Glomerular endothelial cell (primary cell): ENCODE data around the gene TLN1. TPM values are rescaled to one million over a fixed set of nuclear protein-coding genes. Genes with fewer than 3 reads are reported as not detected.

Experiments
- DNase-seq: peaks from one replicate; pipeline ENCODE4 v3.0.0-alpha.2; 2011; ENCODE audit warnings: low read depth, low spot score; ENCODE audit errors: extremely low read depth
- total RNA-seq: library from RNA; depleted of rRNA; stranded (reverse); fragments of >200 nt; gene quantifications from 2 replicates; pipeline ENCODE4 v1.2.3, GENCODE V29; 2015

The TLN1 gene
- total RNA-seq, 1 donor from 2014 or later: 424 TPM

DNA sequence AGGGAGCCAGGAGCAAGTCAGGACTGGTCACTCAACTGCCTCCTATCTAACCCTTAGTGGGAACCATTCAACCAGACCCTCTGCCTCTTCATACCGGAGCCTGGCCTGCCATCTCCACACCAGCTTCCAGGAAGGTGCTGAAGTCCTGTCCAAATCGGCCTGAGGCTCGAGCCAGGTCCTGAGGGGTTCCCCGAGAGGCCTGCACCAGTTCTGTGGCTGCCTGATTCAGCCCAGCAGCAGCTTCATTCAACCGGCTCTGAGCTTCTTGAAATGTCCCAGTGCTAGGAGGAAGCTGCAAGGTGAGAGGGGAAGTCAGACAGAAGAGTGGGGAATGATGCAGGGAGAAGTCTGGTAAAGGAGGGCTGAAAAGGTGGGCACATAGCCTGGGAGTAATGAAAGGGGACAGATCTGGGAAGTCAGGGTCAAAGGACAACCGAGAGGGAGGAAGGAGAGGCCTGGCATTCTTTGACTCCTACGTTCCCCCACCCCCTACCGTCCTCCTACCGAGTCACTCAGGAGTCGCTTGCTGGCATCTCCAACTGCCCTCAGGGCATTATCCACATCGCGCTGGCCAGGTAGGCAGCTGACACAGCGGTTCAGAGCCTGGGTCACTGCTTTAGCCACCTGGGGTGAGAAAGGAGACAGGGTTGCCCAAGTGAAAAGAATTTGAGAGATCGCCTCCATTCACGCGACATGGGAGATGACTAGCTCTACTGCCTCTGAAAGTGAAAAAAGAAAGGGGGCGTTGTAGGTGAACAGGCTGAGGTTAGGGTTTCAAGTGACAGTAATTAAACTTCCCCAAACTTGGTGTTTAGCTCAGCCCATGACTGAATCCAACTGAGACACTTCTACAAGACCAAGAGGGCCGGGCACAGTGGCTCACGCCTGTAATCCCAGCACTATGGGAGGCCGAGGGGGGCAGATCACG lies 20.2 kb downstream of the TLN1 start:
- no peak for DNase-seq

- no peak for DNase-seq
Measured at GRCh38 chr9:35710818-35711500, 21.0 kb downstream of the TLN1 start.

- DNase-seq: no peak
Measured at GRCh38 chr9:35708146-35708545, 23.8 kb downstream of the TLN1 start.

GRCh38 chr9:35706951-35707350 lies 25.0 kb downstream of the TLN1 start:
- no peak for DNase-seq

DNA sequence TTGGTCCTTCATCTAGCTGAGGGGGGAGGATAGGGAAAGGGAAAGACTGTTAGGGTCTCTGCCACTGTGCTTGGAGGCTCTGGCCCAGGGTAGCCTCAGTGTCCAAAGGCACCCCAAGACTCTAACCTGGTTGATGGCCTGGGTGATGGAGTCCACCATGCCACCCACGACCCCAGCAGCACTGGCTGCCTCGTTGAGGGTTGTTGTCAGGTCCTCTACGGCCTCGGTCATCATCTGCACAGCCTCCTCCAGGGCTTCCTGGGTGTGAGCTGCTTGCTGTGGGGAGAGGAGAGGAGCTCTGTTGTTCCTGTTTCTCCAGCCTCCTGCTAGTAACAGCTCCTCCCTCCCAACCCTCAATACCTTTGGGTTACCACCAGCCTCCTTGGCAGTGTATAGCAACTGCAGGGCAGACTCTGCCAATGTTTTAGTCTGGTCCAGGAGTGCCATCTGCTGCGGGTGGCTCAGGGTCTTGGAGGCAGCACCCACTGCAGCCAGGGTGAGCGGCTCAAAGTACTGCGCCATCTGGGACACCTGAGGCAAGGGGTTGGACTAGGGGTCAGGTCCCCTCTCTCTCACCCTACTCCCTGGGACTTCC lies 26.1 kb downstream of the TLN1 start:
- no peak for DNase-seq

DNA sequence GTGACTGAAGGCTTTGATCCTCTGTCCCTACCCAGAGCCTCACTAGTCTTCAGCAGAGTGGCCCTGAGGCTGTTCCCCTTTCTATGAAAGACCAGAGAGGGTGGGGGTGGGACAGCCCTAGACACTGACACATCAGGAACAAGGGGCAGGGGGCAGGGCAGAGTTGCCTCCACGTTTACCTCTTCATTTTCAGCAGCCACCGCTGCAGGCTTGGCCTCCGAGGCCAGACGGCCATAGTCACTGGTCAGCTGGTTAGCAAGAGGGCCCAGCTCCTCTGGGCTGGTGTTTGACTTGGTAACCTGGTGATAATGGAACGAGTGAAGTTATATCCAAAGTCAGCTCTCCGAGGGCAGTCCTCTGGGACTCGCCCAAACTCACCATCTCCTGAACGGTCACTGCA lies 26.6 kb downstream of the TLN1 start:
- no peak for DNase-seq

GRCh38 chr9:35703906-35704672 lies 27.9 kb downstream of the TLN1 start:
- no peak for DNase-seq

DNA sequence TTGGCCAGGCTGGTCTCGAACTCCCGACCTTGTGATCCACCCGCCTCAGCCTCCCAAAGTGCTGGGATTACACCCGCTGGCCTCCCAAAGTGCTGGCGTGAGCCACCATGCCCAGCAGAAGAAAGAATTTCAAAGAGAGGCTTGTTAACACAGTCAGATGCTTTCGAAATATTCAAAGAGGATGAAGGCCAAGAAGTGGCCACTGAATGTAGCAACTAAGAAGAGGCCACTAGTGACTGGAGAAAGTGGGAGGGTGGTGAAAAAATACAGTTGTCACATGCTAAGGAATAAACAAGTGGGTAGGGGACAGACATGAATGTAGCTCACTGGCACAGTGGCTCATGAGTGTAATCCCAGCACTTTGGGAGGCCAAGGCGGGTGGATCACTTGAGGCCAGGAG lies 29.3 kb downstream of the TLN1 start:
- DNase-seq: no peak

DNA sequence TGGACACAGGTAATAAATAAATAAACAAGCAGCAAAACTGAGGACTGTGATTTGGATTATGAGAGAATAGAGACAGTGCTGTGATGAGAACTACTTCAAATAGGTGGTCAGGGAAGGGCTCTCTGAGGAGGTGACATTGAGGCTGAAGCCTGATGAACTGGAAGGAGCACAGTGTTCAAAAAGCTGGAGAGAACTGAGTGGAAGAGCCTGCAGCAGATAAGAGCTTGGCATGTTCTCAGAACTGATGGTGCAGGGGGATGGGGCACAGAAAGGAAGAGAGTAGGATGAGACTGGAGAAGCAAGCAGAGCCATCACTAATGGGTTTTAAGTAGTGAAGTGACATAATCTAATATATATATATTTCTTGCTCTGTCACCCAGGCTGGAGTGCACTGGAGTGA lies 31.1 kb downstream of the TLN1 start:
- DNase-seq: no peak

- no peak for DNase-seq
Measured at GRCh38 chr9:35700031-35700430, 32.0 kb downstream of the TLN1 start.

DNA sequence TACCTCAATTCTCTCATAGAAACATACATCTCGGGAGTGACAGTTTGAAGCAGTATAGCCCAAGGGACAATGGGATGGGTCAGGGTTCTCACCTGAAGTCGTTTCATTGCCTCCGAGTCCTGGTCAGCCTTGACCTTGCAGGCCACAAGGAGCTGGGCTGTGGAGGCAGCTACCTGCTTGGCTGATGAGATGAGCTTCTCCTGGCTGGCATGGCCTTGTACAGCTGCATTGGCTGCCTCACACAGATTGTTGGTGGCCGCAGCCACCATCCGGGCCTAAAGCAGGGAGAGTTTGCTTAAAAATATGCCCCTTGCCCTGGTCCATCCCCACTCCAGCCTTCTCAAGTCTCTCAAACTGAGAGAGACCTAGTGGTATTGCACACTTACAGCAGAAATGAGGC lies 33.8 kb downstream of the TLN1 start:
- no peak for DNase-seq

DNA sequence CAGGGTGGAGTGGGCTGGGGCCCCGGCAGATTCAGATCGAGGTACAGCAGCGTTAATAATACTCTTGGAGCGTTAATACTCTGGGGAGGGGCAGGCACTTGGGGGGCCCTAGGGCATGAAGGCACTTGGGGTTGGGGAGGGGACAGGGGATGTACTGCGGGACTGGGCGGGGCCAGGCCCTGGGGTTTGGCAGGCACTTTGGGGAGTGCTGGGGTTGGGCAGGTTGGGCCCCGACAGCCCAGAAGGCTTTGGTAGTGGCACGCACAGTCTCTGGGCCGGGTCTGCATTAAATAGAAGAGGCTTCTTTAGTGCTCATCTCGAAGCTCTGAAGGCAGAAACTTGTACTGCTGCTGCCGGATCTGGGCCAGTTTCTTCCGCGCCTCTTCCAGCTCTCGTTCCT lies 34.5 kb downstream of the TLN1 start:
- no peak for DNase-seq

- DNase-seq: no peak
Measured at GRCh38 chr9:35696520-35697215, 35.3 kb downstream of the TLN1 start.

DNA sequence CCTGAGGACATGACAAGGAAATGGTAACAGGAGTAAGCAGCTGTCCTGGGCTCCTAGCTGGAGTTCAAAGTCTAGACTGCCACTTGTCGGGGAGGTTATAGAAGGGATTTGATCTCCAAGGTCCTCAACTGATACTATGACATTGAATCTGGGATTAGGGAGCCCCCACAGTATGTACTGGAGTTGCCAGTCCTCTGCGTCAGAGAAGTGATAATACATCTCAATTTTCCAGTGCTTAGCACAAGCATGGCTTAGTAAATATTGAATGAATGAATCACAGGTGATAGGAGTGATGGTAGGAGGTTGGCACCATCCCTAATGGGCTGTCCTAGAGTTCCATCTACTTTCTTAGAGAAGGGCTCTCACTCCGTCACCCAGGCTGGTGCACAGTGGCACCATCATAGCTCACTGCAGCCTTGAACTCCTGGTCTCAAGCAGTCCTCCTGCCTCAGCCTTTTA lies 36.0 kb downstream of the TLN1 start:
- DNase-seq: no peak

DNA sequence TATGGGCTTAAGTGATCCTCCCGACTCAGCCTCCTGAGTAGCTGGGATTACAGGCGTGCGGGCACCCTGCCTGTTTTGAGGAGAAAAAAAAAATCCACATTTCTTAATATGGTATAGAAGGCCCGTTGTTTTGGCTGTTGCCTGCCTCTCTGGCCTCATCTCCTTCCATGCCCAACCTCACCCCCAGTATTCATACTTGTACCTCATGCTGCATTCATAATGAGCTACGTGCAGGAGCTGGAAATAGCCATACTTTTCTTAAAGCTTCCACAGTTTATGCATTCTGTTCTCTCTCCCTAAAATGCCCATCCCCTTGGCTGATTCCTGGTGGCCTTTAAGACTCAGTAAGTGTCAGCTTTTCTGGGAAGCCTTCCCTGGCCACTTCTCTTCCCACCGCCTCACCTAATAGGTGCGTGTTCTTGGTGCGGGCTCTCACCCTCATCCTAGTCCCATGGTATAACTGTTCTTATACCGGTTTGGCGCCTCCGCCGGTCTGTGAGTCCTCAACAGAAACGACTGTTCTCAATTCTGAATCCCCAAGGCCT lies 40.2 kb downstream of the TLN1 start:
- no peak for DNase-seq

- DNase-seq: no peak
Measured at GRCh38 chr9:35691334-35691650, 40.7 kb downstream of the TLN1 start.

- DNase-seq: no peak
Measured at GRCh38 chr9:35690614-35691333, 41.2 kb downstream of the TLN1 start.

- no peak for DNase-seq
Measured at GRCh38 chr9:35690294-35690613, 41.7 kb downstream of the TLN1 start.

DNA sequence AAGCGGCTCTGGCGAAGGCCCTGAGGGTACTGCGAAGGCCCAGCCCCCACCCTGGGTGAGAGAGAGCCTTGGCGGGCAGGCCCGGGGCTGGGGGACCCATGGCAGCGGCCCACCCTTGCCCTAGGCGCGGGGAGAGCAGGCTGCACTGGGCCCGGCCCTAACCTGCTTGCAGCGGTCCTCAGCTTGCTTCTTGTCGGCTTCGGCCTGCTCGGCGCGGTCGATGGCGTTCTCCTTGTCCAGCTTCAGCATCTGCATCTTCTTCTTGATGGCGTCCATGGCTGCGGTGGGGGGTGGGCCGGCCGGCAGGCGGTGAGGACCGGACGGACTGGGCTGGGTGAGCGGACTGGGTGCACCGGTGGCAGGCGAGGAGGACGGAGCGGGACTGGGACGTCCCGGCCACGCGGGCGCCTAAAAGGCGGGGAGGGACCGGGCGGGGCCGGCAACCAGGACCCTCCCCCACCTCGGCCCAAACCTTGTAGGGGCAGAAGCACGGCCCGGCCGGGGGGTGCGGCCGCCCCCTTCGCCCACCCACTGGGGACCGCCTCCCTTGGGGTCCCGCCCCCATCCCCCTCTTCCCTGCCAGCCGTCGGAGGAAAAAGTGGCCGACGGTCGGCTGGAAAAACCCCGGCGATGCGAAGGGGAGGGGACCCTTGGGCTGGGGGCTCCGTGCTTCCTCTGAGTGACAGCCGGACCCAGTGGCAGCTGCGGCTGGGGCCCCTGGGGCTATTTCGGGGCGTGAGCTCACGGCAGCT lies 42.3 kb downstream of the TLN1 start, which contains the start of gene TPM2:
Gene TPM2, minus strand, starts transcription at position 384 of the 752 bp plus-strand sequence. Its CDS starts 108 bp downstream, at position 276.
- DNase-seq: no peak
